Muscle of leg (tissue), 11 donors: Measurements from ENCODE around the gene LRRC8C. TPM values are rescaled to one million over a fixed set of nuclear protein-coding genes. Genes with fewer than 3 reads are reported as not detected.
A peak's percentile ranks its signal among the peaks of the same experiment; 100 is the strongest.
"Not testable (repeated sequence)": the region's sequence is repeated elsewhere in the genome, so short reads cannot be mapped to it uniquely, and the experiment has no call there.

ENCODE experiments used
- DNase-seq: peaks from one replicate; pipeline ENCODE4 v3.0.0; 2013
- H3K27ac ChIP-seq: one replicate; pipeline ENCODE4 v1.5.1; 2013; ENCODE audit warnings: mild to moderate bottlenecking, low read length, control low read depth
- H3K27me3 ChIP-seq: one replicate; pipeline ENCODE4 v1.6.1; 2013; ENCODE audit warnings: low read length; ENCODE audit not compliant: control insufficient read depth, insufficient read depth
- H3K36me3 ChIP-seq: one replicate; pipeline ENCODE4 v1.6.1; 2013; ENCODE audit warnings: low read length; ENCODE audit not compliant: control insufficient read depth, insufficient read depth
- H3K4me1 ChIP-seq: one replicate; pipeline ENCODE4 v1.6.1; 2013; ENCODE audit warnings: low read length; ENCODE audit not compliant: control insufficient read depth, insufficient read depth
- H3K4me3 ChIP-seq: one replicate; pipeline ENCODE4 v1.5.1; 2013; ENCODE audit warnings: low read length, control low read depth
- H3K9me3 ChIP-seq: replicated peaks from 2 replicates; pipeline ENCODE4 v1.6.1; 2013; ENCODE audit warnings: low read depth, low read length; ENCODE audit not compliant: control insufficient read depth
- WGBS: methylation state at CpG from one replicate; pipeline ENCODE4 v1.1.5; 2013; ENCODE audit warnings: missing lambda C conversion rate; ENCODE audit not compliant: insufficient coverage; 5-methylcytosine and 5-hydroxymethylcytosine counted together
- polyA plus RNA-seq, 8 donors: library from polyadenylated mRNA; unstranded; fragments of 120-200 nt; gene quantifications; one replicate each; pipeline versions ENCODE4 v1.2.1 to v1.2.3, GENCODE V29; 2013; ENCODE audit warnings: inconsistent platforms in 1 of 8, low replicate concordance in 1 of 8; ENCODE audit not compliant: insufficient read length in 8 of 8, insufficient read depth in 1 of 8
- total RNA-seq: library from RNA; stranded (reverse); fragments of 120-200 nt; gene quantifications from one replicate; pipeline ENCODE4 v1.2.4, GENCODE V29; 2013

The LRRC8C gene
- total and polyA plus RNA-seq, 9 donors, result 5.3 to 11.2 (median 7.4) TPM

DNA sequence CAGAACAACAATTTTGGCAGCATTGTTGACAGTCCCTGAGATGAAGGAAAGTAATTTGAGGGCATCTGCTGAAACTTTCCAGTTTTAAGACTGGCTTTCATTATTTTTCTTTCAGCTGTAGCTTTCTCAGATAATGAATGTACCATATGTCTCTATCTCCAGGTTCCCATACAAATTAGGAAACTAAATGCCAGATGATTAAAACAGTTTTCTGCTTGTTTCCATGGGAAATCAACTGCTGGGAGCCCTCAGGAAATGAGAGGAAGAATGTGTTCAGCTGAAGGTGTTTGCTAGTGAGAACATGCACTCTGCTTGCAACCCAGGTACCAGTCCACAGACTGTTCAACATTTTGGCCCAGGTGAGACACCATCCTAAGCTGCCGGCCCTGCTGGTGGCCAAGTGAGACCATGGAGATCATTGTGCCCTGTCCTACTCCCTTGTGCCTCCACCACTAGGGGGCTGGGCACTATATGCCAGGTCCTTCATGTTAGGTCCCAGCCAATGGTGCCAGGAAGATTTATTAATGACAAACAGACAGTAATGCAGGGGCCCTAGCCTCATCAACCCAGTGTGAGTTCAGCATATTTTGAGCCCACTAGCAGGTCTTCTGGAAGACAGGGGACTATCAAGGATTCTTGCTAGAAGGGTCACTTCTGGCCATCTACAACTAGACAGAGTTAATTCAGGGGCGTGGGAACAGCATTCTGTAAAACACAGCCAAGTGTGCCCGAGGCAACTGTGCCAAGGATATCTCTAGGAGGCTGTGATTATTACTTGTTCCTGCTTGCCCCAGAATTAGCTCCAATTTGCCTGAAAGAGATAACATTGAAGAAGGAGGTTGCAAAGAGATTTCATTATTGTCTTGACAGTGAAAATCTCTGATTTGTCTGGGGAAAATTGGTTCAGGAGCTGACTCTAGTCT, 17.0 kb upstream of the LRRC8C start:
- Histone ChIP-seq H3K36me3 (no peaks in the 10 kb centered on the region), H3K27me3 (no peaks in the 10 kb centered on the region), H3K9me3 (peaks cover 4% of the 10 kb centered on the region), H3K27ac (peak overlapping the region; percentile 78), H3K4me3 (no peak overlapping the region), H3K4me1 (peaks cover 4% of the 10 kb centered on the region)
- DNase-seq, result peak; percentile 85
- WGBS, result 10% methylated on average over 1 of the region's 3 CpGs

DNA sequence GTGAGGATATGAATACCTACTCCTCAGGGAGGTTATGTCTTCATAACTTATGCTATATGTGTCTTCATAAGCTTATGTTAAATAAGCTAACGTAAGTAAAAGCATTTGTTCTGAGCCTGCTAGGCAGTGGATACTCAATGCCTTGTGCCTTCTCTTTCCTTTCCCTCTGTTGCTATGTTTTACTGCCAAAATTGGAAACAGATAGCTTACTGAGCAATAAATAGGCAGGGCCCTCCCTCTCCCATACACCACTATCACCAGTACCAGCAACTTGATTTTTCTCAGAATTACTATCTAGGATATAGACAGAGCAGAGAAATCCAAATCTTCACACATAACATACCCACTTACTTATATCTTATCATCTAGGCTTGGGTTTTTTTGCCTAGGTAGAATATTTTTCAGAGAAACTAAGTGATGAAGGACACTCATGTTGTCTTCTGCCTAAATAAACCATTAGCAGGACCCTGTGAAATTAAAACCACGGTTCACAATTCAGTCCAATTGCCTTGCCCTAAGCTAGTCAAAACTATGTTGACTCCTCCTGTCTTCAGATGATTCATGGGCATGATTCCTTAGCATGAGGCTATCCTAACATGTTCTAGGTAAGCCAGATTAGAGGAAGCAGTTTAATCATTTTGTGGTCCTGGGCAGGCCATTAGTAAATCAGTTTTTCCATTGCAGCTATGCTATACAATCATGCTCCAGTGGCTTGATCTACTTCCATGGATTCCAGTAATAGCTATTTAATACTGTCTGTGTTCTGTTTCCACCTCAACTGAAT, 15.9 kb upstream of the LRRC8C start:
- H3K4me1 ChIP-seq, result peaks cover 4% of the 10 kb centered on the region
- H3K4me3 ChIP-seq, result no peak overlapping the region
- H3K9me3 ChIP-seq, result peaks cover 4% of the 10 kb centered on the region
- H3K27me3 ChIP-seq, result no peaks in the 10 kb centered on the region
- DNase-seq, result no peak
- H3K27ac ChIP-seq, result no peak overlapping the region
- no peaks in the 10 kb centered on the region for H3K36me3 ChIP-seq
- 83% methylated on average over 1 of the region's 2 CpGs for WGBS

DNA sequence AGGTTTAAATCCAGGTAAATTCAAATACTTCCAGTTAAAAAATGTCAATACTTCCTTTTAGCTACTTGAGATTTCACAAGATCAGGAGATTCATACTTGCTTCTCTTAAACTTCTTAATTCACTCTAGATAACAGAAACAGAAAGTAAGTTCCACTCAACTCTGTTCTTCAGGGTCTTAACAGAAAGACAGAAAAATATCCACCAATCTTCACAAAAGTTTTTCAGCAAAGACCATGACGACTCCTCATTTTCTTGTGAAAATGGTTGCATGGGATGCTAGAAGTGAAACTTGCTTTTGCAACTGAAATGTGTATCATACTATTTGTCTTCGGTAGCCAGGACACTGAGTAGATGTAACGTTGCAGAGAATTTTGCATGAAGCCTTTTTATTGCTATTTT, 12.3 kb upstream of the LRRC8C start:
- Histone ChIP-seq H3K4me3 (no peak overlapping the region), H3K9me3 (peaks cover 4% of the 10 kb centered on the region), H3K27ac (no peak overlapping the region), H3K36me3 (no peaks in the 10 kb centered on the region), H3K27me3 (no peaks in the 10 kb centered on the region), H3K4me1 (peaks cover 4% of the 10 kb centered on the region)
- no CpG with 5 or more reads among the region's 3 CpGs for whole genome bisulfite sequencing
- no peak for DNase-seq

DNA sequence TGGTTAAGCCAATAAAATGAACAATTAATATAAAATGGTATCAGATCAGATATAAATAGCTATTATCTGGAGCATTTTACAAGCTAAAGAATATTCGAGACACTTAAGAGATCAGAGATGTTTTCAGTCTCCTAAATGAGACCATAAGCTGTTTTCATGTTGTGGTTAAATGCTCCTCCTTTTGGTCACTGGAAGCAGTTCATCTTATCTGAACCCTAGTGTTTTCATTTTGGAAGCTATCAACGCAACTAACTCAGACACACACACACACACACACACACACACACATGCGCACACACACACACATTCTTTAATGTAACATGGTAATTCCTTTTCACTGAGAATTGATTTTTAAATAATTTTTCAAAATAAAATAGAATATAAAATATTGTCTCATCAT, 10.0 kb upstream of the LRRC8C start:
- no peak overlapping the region for H3K4me3 ChIP-seq
- no peaks in the 10 kb centered on the region for H3K36me3 ChIP-seq
- no peak overlapping the region for H3K27ac ChIP-seq
- H3K9me3 ChIP-seq, result peaks cover 2% of the 10 kb centered on the region
- no CpG with 5 or more reads among the region's 3 CpGs for WGBS
- H3K4me1 ChIP-seq, result no peaks in the 10 kb centered on the region
- DNase-seq, result no peak
- H3K27me3 ChIP-seq, result no peaks in the 10 kb centered on the region

DNA sequence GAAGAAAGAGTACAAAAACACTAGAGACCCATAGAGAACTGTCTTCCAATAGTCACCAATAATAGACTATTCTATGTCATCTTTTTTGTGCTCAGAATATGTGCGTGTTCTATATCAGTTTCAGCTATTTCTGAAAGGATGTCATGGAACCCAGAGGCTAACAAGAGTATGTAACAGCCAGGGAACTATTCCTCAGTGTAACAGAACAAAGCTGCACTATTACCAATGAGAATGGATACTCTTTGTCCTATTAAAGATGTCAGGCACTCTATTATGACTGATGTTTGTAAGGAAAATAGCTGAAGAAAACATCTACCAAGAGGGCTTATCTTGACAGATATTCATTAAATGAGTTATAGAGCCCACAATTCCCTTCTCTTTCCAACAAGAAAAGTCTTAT, 8.6 kb upstream of the LRRC8C start:
- no peaks in the 10 kb centered on the region for H3K36me3 ChIP-seq
- H3K27ac ChIP-seq, result no peak overlapping the region
- H3K4me3 ChIP-seq, result no peak overlapping the region
- H3K9me3 ChIP-seq, result no peaks in the 10 kb centered on the region
- WGBS, result 60% methylated on average over 1 of the region's 1 CpG
- H3K27me3 ChIP-seq, result no peaks in the 10 kb centered on the region
- DNase-seq, result no peak
- H3K4me1 ChIP-seq, result no peaks in the 10 kb centered on the region

DNA sequence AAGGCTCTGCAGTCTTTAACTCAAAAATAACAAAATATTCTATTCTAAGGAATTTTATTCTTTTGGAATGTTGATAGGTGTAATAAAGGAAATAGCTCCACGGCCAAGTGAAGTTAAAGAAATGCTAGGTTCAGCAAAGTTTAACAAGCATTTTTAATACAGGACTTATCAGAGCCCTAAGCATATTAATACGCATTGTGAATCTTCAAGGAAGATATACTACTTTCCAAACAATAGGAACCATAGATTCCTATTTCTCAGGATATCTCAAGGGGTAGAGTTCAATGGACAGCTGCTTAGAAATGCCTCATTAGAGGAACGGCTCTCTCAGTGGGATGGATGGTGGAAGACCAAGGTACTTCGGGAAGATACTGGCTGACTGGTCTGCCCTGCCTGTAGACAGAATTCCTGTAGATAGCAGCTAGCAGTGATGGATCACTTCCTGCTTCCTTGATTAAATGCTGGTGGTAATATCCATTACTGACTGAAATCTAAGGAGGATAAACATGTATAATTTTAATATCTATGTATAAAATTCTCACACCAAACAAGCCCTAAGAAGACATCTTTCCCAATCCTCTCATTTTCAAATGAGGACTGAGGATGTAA, 8.1 kb upstream of the LRRC8C start:
- Histone ChIP-seq H3K4me3 (no peak overlapping the region), H3K36me3 (no peaks in the 10 kb centered on the region), H3K27ac (no peak overlapping the region), H3K9me3 (no peaks in the 10 kb centered on the region), H3K4me1 (no peaks in the 10 kb centered on the region), H3K27me3 (no peaks in the 10 kb centered on the region)
- DNase-seq, result no peak
- WGBS, result 80% methylated on average over 2 of the region's 4 CpGs

DNA sequence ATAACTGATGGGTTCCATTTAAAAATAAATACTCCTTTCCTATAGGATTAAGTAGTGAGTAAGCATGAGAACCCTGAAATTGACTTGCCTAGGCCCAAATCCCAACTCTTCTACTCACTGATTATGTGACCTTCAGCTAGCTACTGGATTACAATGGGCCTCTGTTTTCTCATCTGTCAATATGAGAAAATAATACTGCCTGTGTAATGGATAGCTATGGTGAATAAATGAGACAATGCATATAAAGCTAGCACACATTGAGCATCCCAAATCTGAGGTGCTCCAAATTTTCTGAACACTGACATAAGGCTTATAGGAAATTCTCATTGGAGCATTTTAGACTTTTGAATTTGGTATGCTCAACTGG, 5.3 kb upstream of the LRRC8C start:
- DNase-seq, result no peak
- H3K4me1 ChIP-seq, result peaks cover 8% of the 10 kb centered on the region

DNA sequence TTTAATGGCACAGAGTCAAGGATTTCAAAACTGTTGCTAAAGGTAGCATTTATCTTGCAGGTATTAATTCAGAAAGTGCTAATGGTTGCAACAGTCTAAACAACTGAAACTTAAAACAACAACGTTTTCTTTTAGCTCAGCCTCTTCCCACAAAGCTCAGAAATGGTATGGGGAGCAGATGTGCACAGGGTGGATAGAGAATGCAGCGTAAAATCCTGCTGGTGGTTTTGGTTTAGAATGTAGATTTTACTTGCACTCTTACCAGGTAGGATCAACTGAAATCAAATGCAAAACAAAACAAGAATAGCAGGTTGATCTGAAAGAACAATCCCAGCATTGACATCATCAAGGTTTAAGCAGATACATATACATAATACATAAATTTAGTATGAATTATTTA, 3.8 kb upstream of the LRRC8C start:
- no peak overlapping the region for H3K27ac ChIP-seq
- H3K4me3 ChIP-seq, result no peak overlapping the region
- H3K36me3 ChIP-seq, result no peaks in the 10 kb centered on the region
- no peaks in the 10 kb centered on the region for H3K9me3 ChIP-seq
- DNase-seq, result no peak
- H3K27me3 ChIP-seq, result peaks cover 9% of the 10 kb centered on the region
- peaks cover 13% of the 10 kb centered on the region for H3K4me1 ChIP-seq
- no CpG with 5 or more reads among the region's 2 CpGs for WGBS

More for the DNA sequence above, 5.3 kb upstream of the LRRC8C start:
- Histone ChIP-seq H3K4me3 (no peak overlapping the region), H3K27ac (no peak overlapping the region), H3K27me3 (peaks cover 4% of the 10 kb centered on the region), H3K36me3 (no peaks in the 10 kb centered on the region), H3K9me3 (no peaks in the 10 kb centered on the region)

DNA sequence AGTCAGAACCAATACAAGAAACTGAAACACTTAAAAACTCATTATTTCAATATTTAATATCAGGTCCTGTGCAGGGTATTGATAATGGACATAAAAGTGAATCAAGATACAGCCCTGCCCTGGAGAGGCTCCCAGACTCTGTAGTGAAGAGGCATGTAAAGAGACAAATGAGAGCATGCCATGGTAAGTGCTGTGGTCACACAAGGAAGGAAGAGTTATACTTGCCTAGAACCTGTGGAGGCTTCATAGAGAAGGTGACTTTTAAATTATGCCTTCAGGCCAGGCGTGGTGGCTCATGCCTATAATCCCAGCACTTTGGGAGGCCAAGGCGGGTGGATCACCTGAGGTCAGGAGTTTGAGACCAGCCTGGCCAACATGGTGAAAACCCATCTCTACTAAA, 3.3 kb upstream of the LRRC8C start:
- peaks cover 15% of the 10 kb centered on the region for H3K4me1 ChIP-seq
- not testable (repeated sequence) for H3K27ac ChIP-seq

DNA sequence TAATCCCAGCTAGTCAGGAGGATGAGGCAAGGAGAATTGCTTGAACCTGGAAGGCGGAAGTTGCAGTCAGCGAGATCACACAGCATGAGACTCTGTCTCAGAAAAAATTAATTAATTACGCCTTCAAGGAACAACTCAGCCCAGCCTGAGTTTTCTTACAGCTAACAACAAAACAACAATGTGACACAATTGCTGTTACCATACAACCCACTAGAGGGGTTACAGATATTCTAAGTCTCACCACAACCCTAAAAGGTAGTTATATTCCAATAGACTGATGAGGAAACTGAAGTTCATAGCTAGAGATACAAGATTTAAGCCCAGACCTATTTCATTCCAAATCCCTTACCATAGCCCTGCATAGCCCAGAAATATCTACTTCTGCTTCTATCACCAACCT, 2.9 kb upstream of the LRRC8C start:
- H3K27ac ChIP-seq, result no peak overlapping the region
- no peaks in the 10 kb centered on the region for H3K36me3 ChIP-seq
- 100% methylated on average over 2 of the region's 3 CpGs for WGBS
- no peak overlapping the region for H3K4me3 ChIP-seq
- H3K9me3 ChIP-seq, result no peaks in the 10 kb centered on the region
- DNase-seq, result no peak
- H3K4me1 ChIP-seq, result peaks cover 15% of the 10 kb centered on the region
- H3K27me3 ChIP-seq, result peaks cover 9% of the 10 kb centered on the region

More for the DNA sequence above, 3.3 kb upstream of the LRRC8C start:
- not testable (repeated sequence) for H3K36me3 ChIP-seq, H3K9me3 ChIP-seq, H3K27me3 ChIP-seq, DNase-seq, H3K4me3 ChIP-seq
- WGBS, result no CpG with 5 or more reads among the region's 2 CpGs
